IMR-90 (cell line): ENCODE results near the gene CERS6. TPM values are rescaled to one million over a fixed set of nuclear protein-coding genes. Genes with fewer than 3 reads are reported as not detected.

Source experiments
- ATAC-seq: fragments of 200-7000 bp; cut with Tn5 transposase; 2 replicates; pipeline ENCODE4 v1.9.1; 2020; ENCODE audit warnings: low read depth, mild to moderate bottlenecking, moderate library complexity
- BruUV-seq: library from RNA; stranded (reverse); fragments of 400-500 nt; replicated peaks from 2 replicates; lab custom pipeline; 2021; lab: Mats Ljungman, UMichigan
- CTCF ChIA-PET: fragments of 300-600 bp; formaldehyde crosslinking; extraction: SDS; loops from one replicate; lab custom pipeline; 2021; ENCODE audit warnings: antibody characterized with exemption; lab: Yijun Ruan, JAX
- POLR2A ChIA-PET: fragments of 300-600 bp; sonication (Branson Sonifier 250); formaldehyde crosslinking; loops from one replicate; lab custom pipeline; 2022; ENCODE audit warnings: antibody characterized with exemption; ENCODE audit not compliant: unreplicated experiment; lab: Charles Lee
- DNase-seq: peaks from one replicate; pipeline ENCODE4 v3.0.0; 2013
- H2AFZ ChIP-seq: replicated peaks from 2 replicates; pipeline ENCODE3; 2013; ENCODE audit warnings: low read length, mild to moderate bottlenecking; ENCODE audit not compliant: poor library complexity
- H2AK5ac ChIP-seq: 2 replicates; pipeline ENCODE4 v1.6.1; 2013; ENCODE audit warnings: low read depth, low read length, inconsistent platforms
- H2AK9ac ChIP-seq: replicated peaks from 2 replicates; pipeline ENCODE3; 2013; ENCODE audit warnings: mild to moderate bottlenecking, low read depth, low read length, moderate library complexity; ENCODE audit not compliant: poor library complexity
- H2BK120ac ChIP-seq: 2 replicates; pipeline ENCODE4 v1.6.1; 2013; ENCODE audit warnings: low read depth, low read length, inconsistent platforms
- H2BK15ac ChIP-seq: 3 replicates; pipeline ENCODE4 v1.6.1; 2013; ENCODE audit warnings: low read depth, low read length, inconsistent platforms
- H2BK20ac ChIP-seq: 2 replicates; pipeline ENCODE4 v1.6.1; 2013; ENCODE audit warnings: low read depth, mild to moderate bottlenecking, inconsistent platforms, low read length, moderate library complexity
- H2BK5ac ChIP-seq: 2 replicates; pipeline ENCODE4 v1.6.1; 2013; ENCODE audit warnings: mild to moderate bottlenecking, low read depth, low read length, inconsistent platforms; ENCODE audit not compliant: poor library complexity, severe bottlenecking
- H3K14ac ChIP-seq: replicated peaks from 2 replicates; pipeline ENCODE4 v1.6.1; 2013; ENCODE audit warnings: low read depth, low read length, inconsistent platforms
- H3K18ac ChIP-seq: 2 replicates; pipeline ENCODE4 v1.6.1; 2013; ENCODE audit warnings: low read depth, low read length, control low read depth
- H3K23ac ChIP-seq: 2 replicates; pipeline ENCODE4 v1.6.1; 2013; ENCODE audit warnings: low read depth, low read length, inconsistent platforms
- H3K27ac ChIP-seq: 2 replicates; pipeline ENCODE4 v1.5.1; 2013; ENCODE audit warnings: mild to moderate bottlenecking, control low read depth, low read length; ENCODE audit not compliant: insufficient read depth
- H3K27me3 ChIP-seq: 2 replicates; pipeline ENCODE4 v1.6.1; 2013; ENCODE audit warnings: low read length; ENCODE audit not compliant: control insufficient read depth, insufficient read depth
- H3K36me3 ChIP-seq: 2 replicates; pipeline ENCODE4 v1.6.1; 2013; ENCODE audit warnings: low read length, mixed read lengths; ENCODE audit not compliant: control insufficient read depth, insufficient read depth
- H3K4ac ChIP-seq: 2 replicates; pipeline ENCODE4 v1.6.1; 2013; ENCODE audit warnings: low read depth, low read length, inconsistent platforms
- H3K4me1 ChIP-seq: 2 replicates; pipeline ENCODE4 v1.6.1; 2013; ENCODE audit warnings: low read length, mixed read lengths; ENCODE audit not compliant: control insufficient read depth, insufficient read depth
- H3K4me2 ChIP-seq: 2 replicates; pipeline ENCODE4 v1.6.1; 2013; ENCODE audit warnings: low read depth, mild to moderate bottlenecking, control low read depth, low read length, moderate library complexity
- H3K4me3 ChIP-seq: 2 replicates; pipeline ENCODE4 v1.5.1; 2013; ENCODE audit warnings: low read depth, mild to moderate bottlenecking, control low read depth, low read length, moderate library complexity; ENCODE audit not compliant: insufficient read depth
- H3K56ac ChIP-seq: 2 replicates; pipeline ENCODE4 v1.6.1; 2013; ENCODE audit warnings: low read length, inconsistent platforms; ENCODE audit not compliant: insufficient read depth; ENCODE audit errors: extremely low read depth
- H3K79me1 ChIP-seq, 2 experiments: 2 replicates each; pipeline ENCODE4 v1.6.1; 2013; ENCODE audit warnings: low read length in 2 of 2, inconsistent platforms in 1 of 2, low read depth in 1 of 2
- H3K9ac ChIP-seq: 2 replicates; pipeline ENCODE4 v1.6.1; 2013; ENCODE audit warnings: low read depth, low read length, control low read depth
- H3K9me1 ChIP-seq: 2 replicates; pipeline ENCODE4 v1.6.1; 2013; ENCODE audit warnings: low read length, inconsistent platforms; ENCODE audit not compliant: insufficient read depth
- H3K9me3 ChIP-seq: 2 replicates; pipeline ENCODE4 v1.6.1; 2013; ENCODE audit warnings: low read length; ENCODE audit not compliant: control insufficient read depth, insufficient read depth
- H4K20me1 ChIP-seq: 2 replicates; pipeline ENCODE4 v1.6.1; 2013; ENCODE audit warnings: low read length, inconsistent platforms; ENCODE audit not compliant: insufficient read depth
- H4K5ac ChIP-seq: 2 replicates; pipeline ENCODE4 v1.6.1; 2013; ENCODE audit warnings: mild to moderate bottlenecking, low read depth, low read length, control low read depth
- H4K8ac ChIP-seq, 2 experiments: 2 replicates each; pipeline ENCODE4 v1.6.1; 2013; ENCODE audit warnings: low read depth in 2 of 2, low read length in 2 of 2, control low read depth in 1 of 2, inconsistent platforms in 1 of 2
- H4K91ac ChIP-seq: 2 replicates; pipeline ENCODE4 v1.6.1; 2013; ENCODE audit warnings: low read depth, low read length, inconsistent platforms; ENCODE audit not compliant: insufficient read depth
- MAFK ChIP-seq: IDR thresholded peaks from 2 replicates; pipeline ENCODE4 v1.6.1; 2012; ENCODE audit warnings: low read depth, low read length, improper control_type of control experiment
- MAZ ChIP-seq: IDR thresholded peaks from 2 replicates; pipeline ENCODE4 v1.6.1; 2012; ENCODE audit warnings: low read depth, mild to moderate bottlenecking, low read length, improper control_type of control experiment, moderate library complexity, borderline replicate concordance
- MXI1 ChIP-seq: IDR thresholded peaks from 2 replicates; pipeline ENCODE4 v1.6.1; 2012; ENCODE audit warnings: low read depth, mild to moderate bottlenecking, low read length, moderate library complexity, borderline replicate concordance
- NFE2L2 ChIP-seq: fragments of 150-350 bp; IDR thresholded peaks from 2 replicates; pipeline ENCODE4 v1.6.1; 2016; ENCODE audit warnings: low read depth, mild to moderate bottlenecking, low read length
- POLR2A ChIP-seq: IDR thresholded peaks from 2 replicates; pipeline ENCODE4 v1.6.1; 2012; ENCODE audit warnings: mild to moderate bottlenecking, low read depth, low read length
- WGBS, 2 experiments: methylation state at CpG; one replicate each; pipeline versions ENCODE4 v1.1.5 to v1.1.7; 2013; ENCODE audit warnings: missing lambda C conversion rate in 2 of 2; ENCODE audit not compliant: insufficient read length in 1 of 2; ENCODE audit errors: extremely low coverage in 2 of 2; 5-methylcytosine and 5-hydroxymethylcytosine counted together
- dilution Hi-C: fragments of 300-500 bp; cut with HindIII; formaldehyde crosslinking; loops from one replicate; pipeline ENCODE4 v1.14.3; 2018; ENCODE audit warnings: low sequenced_read_pairs; ENCODE audit not compliant: unreplicated experiment
- in situ Hi-C: fragments of 300-500 bp; cut with MboI; formaldehyde crosslinking; loops from 3 replicates; pipeline ENCODE4 v1.14.3; 2019; ENCODE audit warnings: low sequenced_read_pairs, inconsistent platforms, mixed read lengths
- intact Hi-C: fragments of 100-400 bp; cut with micrococcal nuclease; formaldehyde crosslinking; loops from 2 replicates; pipeline ENCODE4 v1.10.0; 2022
- polyA plus RNA-seq, 3 experiments: library from polyadenylated mRNA; depleted of rRNA; stranded (reverse); fragments of >200 nt; gene quantifications; 2 replicates each; pipeline ENCODE4 v1.2.3, GENCODE V29; 2012; ENCODE audit warnings: low replicate concordance in 1 of 3
- total RNA-seq: library from RNA; depleted of rRNA; stranded (reverse); fragments of >200 nt; gene quantifications from 2 replicates; pipeline ENCODE4 v1.2.3, GENCODE V29; 2012
- TF ChIP-seq, protein P1 (sequence below): fragments of 150-350 bp; IDR thresholded peaks from 2 replicates; pipeline ENCODE4 v1.6.1; 2016; ENCODE audit warnings: low read depth, mild to moderate bottlenecking, low read length, moderate library complexity, borderline replicate concordance

The CERS6 gene
- total and polyA plus RNA-seq, 2 of the 4 experiments (the other 2 are of a cell fraction) = 2.1 to 5.7 TPM

GRCh38 chr2:168643979-168644378 is 187.9 kb downstream of the CERS6 start:
- no peak overlapping the region for H2AK5ac ChIP-seq
- no peaks in the 10 kb centered on the region; the same call in 1 of the 2 replicates for H3K4me1 ChIP-seq
- no peak overlapping the region for H3K23ac ChIP-seq
- H3K79me1 ChIP-seq = no peaks in the 10 kb centered on the region
- ChIA-PET POLR2A (no interaction called here), CTCF (no interaction called here)
- H3K14ac ChIP-seq = no peak overlapping the region
- no peak overlapping the region for H3K9ac ChIP-seq
- ATAC-seq (peak; percentile 68), DNase-seq (peak; percentile 63)
- H3K18ac ChIP-seq = no peak overlapping the region
- intact Hi-C loops (no loop called here), dilution Hi-C loops (no loop called here), in situ Hi-C loops (no loop called here)
- no peak overlapping the region for H3K56ac ChIP-seq
- no peak overlapping the region for H2BK120ac ChIP-seq
- no peak overlapping the region for H3K4me2 ChIP-seq
- no peak overlapping the region for H2AK9ac ChIP-seq
- H2BK5ac ChIP-seq = no peak overlapping the region
- no peak overlapping the region for H3K27ac ChIP-seq
- H2BK15ac ChIP-seq = no peak overlapping the region; the same call in 2 of the 3 replicates
- no peak overlapping the region for H3K4ac ChIP-seq
- WGBS, 2 experiments = no CpG with 5 or more reads among the region's 1 CpG
- H4K20me1 ChIP-seq = no peaks in the 10 kb centered on the region
- no peak overlapping the region for H2AFZ ChIP-seq
- H4K91ac ChIP-seq = no peak overlapping the region
- H2BK20ac ChIP-seq = no peak overlapping the region
- no peak overlapping the region for H4K8ac ChIP-seq
- H3K36me3 ChIP-seq = no peaks in the 10 kb centered on the region
- no peak overlapping the region for H4K5ac ChIP-seq
- BruUV-seq = no TSS peak
- no peaks in the 10 kb centered on the region for H3K9me3 ChIP-seq
- TF ChIP-seq MAZ (no peak), POLR2A (no peak), MXI1 (no peak), MAFK (no peak), NFE2L2 (no peak)
- TF ChIP-seq, protein P1, sequence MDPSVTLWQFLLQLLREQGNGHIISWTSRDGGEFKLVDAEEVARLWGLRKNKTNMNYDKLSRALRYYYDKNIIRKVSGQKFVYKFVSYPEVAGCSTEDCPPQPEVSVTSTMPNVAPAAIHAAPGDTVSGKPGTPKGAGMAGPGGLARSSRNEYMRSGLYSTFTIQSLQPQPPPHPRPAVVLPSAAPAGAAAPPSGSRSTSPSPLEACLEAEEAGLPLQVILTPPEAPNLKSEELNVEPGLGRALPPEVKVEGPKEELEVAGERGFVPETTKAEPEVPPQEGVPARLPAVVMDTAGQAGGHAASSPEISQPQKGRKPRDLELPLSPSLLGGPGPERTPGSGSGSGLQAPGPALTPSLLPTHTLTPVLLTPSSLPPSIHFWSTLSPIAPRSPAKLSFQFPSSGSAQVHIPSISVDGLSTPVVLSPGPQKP = no peak
- no peaks in the 10 kb centered on the region for H3K27me3 ChIP-seq
- H3K9me1 ChIP-seq = no peaks in the 10 kb centered on the region
- no peak overlapping the region for H3K4me3 ChIP-seq
